Stimulated activated CD8-positive, alpha-beta memory T cell treated with anti-CD3 and anti-CD28 coated beads, Interleukin-7, amount 100 ng/mL, for 24 hours (primary cell): ENCODE results near the gene SHC3.

ENCODE experiments used
- DNase-seq: peaks from one replicate; pipeline ENCODE4 v3.0.0-alpha.2; 2020; ENCODE audit warnings: low read depth

SHC3 gene

DNA sequence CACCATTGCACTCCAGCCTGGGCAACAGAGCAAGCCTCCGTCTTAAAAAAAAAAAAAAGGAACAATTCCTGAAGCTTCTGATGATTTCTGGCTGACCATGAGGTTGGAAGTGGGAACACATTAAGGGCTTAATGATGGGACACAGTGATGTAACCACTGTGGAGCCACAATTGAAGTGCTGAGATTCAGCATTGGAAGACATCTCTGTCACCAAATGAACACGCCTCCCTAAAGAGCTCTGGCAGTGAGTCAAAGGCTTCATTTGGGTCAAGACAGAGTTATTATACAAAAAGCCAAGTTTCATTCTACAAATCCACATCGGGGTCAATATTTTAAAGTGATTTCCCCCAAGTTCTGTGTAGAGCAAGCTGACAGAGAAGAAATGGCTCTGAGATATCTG is 191.8 kb downstream of the SHC3 start:
- no peak for DNase-seq

DNA sequence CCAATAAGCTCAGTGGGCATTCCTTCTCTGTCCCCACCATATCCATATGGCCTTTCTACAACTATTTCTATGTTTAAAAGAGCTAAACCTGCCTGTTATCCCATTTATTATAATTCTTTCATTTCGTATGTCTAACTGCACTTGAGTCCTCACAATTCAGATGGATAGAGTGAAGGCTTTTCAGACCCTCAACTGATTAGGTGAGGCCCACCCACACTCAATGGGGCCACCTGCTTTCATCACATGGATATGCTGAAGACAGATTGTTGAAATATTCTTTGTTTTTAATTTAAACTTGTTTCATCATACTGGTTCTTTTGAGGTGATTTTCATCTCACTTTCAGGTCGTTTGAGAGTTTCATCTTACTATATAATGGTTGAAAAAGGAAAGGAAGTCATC is 193.0 kb downstream of the SHC3 start:
- DNase-seq: no peak

DNA sequence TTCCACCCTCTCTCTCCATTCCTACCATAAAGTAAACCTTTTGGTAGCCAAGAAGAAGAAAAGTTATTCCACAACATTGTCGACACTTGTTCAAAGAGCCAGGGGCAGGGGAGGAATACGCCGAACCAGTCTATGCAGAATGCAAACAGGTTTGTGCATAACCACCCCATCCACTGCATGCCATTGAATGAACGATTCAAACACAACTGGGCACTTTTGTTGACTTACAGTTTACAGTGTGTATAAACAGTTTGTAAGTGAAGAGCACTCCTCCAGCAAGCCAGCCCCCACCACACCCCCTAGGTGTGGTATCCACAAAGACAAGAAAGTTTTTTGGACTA is 194.1 kb downstream of the SHC3 start:
- DNase-seq: no peak

DNA sequence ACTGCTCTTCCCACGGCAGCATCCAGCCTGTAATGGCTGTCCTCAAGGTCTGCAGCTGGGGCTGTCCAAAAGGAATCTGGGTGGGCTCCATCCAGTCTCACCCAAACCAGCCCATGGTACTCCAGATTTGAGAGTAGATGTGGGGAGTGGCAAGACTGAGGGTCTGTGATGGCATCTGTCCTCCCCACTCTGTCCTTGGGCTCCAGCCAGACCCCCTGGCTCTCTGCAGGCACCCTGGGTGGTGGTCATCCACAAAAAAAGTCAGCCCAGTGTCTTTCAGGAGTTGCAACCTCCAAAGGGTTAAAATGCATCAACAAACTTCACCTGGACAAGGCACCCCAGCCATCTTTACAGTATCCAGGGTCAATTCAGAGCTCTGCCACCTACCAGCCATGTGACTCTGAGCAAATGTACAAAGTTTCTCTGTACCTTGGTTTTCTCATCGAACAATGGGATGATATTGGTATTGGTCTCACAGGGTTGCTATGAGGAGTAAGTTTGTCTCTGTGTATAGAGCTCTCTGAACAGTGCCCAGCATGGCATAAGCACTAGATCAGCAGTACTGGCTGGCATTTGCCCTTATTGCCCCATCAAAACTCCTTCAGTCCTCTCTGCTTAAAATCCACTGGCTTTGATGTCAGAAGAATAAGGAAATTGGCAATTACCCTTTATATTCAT is 194.6 kb downstream of the SHC3 start:
- no peak for DNase-seq

DNA sequence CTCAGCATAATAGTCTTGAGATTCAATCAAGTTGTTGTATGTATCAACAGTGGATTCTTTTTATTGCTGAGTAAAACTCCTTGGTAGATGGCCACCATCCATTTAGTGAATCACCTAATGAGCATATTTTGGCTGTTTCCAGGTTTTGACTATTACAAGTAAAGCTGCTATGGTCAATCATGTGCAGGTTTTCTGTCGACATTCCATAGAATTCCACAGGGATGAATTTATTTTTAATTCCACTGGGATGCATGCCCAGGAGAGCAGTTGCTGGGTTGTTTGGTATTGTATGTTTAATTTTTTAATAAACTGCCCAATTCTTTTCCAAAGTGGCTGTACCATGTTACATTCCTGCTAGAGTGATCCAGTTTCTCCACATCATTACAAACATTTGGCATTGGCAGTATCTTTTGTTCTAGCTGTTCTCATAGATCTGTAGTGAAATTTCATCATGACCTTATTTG is 197.8 kb downstream of the SHC3 start:
- no peak for DNase-seq

DNA sequence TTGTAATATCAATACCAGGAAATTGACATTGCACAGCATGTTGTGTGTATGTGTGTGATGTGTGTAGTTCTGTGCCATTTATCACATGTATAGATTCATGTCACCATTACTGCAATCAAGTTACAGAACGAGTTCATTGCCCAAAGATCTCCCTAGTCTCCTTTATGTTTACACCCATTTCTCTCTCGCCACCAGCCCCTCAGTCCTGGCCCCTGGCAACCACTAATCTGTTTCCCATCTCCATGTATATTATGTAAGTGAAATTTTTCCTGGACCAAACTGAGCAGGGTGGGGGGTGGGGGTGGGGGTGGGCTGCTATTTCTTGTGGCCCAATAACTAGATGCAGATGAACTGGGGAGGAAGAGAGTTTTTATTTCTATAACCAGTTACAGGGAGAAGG is 198.8 kb downstream of the SHC3 start:
- DNase-seq: no peak

DNA sequence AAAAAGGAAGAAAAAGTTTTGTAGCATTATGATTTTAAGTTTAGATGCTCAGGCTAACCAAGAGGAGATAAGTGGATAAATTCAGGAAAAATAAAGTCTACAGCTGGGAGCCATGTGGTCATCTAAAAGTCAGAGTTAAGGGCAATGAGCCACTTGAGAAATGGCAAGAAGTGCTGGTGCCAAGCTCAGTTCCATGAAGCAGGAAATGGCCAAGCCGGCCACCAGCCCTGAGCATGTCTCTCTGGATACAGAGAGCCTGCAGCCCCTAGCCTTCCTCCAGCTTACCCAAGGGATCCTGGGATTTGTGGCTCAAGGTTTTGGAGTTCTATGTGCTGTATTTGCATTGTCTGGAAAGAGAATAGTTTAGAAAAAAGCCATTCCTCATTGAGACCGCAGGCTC is 199.6 kb downstream of the SHC3 start:
- DNase-seq: no peak

DNA sequence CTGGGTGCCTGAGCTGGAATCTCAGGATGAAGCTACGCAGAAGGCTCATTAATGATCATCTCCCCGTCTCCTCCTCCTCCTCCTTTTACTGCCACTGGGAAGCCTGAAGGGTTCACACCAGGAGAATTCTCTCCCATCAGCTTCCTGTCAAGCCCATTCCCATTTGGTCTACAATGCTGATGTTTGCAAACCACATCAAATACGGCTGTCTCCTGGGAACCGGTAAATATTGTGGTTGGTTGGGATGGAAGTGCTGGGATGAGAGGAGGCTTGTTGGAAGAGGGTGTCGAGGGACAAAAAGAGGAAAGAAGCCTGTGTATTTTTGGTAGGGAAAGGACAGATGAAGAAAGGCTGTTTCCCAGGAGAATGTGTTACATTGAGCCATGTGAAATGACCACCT is 200.6 kb downstream of the SHC3 start:
- DNase-seq: no peak

DNA sequence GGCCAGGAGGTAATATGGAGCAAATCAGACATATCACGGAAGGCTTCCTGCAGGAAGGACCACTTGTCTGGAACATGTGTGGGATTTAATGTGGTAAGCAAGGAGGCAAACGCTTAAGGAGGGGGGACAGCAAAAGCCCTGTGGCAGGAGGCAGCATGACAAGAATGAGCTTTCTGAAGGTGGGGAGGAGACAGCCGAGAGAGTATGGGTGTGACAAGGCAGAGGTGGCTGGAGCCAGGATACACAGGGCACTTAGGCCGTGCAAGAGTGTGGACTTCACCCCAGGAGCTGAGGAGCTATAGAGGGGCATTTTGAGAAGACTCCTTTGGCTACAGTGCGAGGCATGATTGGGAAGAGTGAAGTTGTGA is 201.7 kb downstream of the SHC3 start:
- no peak for DNase-seq

DNA sequence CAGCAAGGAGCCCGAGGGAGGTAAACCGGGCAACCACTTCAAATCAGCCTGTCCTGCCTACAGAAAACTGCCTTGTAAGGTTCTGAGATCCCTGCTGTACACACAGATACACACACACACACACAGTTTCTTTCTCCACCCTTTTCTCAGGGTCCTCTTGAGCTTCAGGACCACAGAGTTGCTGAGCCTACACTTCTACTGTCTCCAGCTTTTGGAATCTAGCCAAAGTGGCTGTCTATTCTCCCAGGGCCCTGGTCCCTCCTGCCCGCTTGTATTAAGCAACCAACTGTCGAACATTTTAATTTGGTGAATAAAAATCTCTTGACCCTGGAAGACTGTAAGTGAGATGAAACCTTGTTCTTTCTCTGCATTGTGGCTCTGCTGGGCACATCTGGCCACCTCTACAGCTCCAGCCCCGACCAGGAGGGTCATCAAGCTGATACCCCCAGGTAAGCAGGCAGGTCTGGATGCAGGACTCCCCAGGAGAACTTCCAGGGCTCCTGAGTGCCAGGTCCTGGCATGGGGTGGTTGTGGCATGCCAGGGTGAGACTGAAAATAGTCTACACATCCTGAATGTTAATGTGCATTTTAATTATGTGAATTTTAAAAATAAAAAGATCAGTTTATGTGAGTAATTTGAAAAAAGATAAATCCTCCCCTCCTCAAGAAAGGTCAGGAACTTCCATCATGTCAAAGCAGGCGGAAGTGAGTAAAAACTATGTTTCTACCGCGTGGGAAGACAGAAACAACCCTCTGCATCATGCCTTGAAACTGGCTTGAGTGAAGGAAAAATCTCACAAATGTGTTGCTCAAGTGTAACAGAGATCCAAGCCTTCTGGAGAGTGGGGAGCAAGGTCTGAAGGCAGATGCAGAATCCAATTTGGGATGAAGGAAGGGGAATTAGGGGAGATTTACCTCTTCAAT is 202.4 kb downstream of the SHC3 start:
- no peak for DNase-seq

DNA sequence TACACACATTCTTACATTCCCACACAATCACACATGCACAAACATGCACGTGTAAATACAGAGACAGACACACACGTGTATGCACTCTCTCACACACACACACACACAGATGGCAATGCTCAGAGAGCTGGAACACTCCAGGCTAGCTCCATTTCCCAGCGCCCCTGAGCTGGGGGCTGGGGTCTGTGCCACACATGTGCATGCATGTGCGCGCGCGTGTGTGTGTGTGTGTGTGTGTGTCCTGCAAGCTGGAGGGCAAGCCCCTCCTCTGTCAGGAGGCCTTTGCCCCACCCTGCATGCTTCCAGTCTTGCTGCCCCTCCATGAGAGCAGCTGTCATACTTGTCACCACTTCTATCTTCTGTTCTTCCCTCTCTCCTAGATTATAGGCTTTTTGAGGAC is 204.0 kb downstream of the SHC3 start:
- no peak for DNase-seq

DNA sequence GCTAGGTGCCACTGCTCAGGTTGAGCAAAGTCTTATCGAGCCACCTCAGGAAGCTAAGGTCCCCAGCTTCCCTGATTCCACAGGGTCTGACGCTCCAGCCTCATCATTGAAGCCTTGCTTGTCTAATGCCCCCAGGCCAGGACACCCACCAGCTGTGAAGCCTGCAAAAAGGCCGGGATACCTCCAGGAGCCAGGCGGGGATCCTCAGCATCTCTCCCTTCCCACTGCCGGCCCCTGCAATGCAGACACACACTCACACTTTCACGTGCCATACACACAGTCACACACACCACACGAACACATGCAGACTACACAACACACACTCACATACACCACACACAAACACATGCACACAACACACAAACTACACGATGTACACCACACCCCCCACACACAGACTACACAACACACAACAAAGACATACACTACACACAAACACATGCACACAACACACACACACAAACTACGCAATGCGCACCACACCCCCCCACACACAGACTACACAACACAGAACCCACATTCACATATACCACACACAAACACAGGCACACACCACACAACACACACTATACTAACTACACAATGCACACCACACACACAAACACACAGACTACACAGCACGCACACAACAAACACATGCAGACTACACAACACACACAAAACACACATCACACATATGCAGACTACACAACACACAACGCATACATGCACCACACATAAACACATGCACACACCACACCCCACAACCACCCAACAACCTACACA is 205.2 kb downstream of the SHC3 start:
- DNase-seq: no peak

DNA sequence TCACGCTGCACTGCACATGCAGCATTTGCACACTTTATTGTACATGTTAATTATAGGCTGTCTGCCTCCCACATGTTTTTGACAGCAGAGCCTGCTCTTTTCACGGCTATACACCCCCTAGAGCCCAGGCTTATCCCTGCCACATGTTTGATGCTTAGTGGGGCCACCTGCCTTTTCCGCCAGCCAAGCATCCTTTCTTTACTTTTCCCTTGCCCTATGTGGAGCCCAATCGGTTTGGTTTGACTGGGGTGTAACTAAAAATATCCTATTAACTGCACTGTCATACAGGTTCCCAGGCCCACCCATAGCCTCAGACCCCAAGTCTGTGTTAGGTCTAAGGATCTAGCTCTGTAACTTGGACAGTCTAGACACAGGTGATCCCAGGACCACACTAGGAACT is 206.2 kb downstream of the SHC3 start:
- no peak for DNase-seq

DNA sequence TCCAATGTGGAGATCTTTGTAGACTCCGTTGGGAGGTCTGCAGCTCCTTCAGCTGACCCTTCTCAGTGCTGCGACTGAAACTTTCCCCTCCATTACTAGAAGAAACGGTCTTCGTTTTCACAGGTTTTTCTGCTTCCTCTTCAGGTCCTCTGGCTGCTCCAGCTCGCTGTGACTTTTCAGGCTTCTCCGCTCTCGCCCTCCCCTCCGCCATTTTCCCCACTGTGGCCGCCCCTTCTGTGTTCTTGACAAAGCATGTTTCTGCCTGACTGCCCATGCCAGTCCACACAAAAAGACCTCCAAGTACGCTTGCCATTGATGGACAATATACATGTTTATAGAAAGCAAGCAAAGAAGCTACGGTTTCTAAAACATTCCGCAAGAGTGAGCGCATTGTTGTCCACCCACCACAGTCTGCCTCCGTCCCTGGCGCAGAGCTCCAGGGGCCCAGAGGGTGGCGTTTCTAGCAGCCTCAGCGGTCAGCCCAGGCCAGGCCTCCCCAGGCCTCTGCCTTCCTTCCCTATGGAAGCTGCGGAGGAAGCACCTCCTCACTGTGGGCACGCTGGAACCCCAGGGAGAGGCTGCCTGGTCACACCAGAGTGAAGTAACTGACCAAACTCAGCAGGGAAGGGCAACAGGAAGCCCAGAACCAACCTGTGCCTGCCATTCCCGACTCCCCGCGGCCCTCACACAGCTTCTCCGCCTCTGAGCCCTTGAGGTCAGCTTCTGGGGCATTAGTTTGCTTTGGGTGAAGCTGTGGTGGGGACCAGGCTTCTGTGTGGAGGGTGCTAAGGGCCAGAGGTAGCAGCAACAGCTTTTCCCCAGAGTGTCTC is 207.3 kb downstream of the SHC3 start:
- no peak for DNase-seq

DNA sequence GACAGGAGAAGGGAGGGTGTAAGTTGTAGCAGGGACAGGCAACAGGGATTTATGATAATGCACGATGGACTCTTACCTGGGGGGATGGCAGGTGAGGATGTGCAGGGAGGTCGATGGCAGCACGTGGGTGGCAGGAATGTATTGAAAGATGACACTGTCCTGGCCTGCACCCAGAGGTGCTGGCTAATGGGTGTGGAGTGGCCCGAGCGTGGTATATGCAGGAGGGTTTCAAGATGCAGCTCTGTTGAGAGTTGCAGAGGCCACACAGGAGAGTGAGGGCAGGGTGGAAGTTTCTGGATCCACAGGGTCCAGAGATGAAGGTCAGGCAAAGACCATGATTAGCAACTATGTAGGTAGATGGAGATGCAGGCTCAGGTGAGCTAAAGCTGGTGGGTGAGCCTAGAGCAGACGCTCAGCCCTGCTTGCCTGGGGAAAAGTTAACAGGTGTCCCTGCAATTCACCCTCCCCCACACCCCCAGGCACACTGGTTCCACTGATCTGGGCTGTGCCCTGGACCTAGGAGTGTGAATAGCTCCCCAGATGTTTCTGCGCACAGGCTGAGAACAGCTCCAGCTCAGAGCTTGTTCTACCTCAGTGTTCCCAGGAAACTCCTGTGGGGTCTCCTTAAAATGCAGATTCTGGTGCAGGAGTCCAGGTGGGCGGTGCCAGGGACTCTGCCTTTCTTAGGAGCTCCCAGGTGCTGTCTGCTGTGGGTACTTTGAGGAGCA is 208.8 kb downstream of the SHC3 start:
- no peak for DNase-seq

DNA sequence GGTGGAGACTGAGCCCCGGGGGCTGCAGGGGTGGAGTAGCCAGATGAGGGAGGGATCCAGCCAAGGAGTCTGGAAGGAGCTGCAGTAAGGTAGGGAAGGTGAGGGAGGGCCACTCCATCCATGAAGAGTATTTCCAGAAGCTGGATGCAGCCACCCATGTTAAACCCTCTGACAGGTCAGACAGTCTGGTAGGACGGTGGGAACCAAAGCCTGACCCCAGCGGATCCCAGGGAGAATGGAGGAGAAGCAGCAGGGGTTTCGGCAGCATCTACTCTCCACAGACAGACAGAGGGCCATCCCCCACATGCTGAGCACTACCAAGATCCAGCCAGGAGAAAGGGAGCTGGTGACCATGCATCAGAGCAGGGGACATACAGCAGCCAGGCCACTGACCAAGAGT is 209.8 kb downstream of the SHC3 start:
- no peak for DNase-seq

DNA sequence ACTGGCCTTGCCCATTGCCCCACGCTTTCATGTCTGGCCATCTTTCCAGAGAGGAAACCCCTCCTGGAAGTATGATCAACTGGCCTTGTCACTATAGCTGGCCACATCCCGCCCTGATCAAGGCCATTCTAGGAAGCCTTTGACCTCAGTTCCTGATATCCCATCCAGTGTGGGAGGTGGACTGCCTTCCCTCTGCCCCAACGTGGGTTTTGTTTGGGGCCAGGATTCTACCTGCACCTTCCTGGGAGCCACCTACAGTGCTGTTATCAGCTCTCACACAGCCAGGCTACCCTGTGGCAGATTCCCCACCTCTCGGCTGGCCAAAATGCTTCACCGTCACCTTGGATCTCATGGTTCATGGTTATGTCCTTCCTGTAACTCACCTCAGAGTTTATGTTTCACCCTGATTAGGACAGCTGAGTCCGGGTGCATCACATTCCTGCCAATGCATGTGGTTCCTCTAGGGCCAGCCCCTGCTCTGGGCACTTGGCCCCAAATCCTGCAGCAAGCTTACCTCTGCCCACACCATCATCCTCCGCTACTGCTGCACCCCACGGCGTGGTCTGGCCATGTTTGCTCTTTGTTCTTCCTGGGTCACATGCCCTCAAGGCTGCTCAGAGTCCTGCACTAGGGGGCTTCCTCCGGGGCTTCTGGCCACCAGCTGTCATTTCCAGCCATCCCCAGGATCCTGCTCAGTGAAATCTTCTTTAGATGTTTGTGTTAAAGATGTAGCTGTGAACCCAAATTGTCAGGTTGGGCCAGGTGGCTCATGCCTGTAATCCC is 211.5 kb downstream of the SHC3 start:
- no peak for DNase-seq

DNA sequence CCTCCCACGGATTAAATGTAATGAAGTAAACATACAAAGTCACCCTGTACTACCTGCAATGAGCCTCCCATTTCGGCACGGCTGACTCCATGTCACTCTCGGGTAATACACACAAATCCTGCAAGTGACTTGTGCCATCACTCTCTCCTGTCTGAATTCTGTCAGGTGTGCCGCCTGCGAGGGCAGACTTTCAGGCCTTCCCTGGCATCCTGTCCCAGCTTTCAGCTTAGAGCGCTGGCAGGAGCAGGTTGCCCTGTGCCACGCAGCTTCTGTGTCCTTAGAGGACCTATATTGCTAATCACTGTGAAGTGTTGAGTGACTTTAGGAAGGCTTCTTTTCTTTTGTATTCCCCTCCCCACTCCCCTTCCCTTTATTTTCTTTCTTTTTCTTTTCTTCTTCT is 213.1 kb downstream of the SHC3 start:
- no peak for DNase-seq

DNA sequence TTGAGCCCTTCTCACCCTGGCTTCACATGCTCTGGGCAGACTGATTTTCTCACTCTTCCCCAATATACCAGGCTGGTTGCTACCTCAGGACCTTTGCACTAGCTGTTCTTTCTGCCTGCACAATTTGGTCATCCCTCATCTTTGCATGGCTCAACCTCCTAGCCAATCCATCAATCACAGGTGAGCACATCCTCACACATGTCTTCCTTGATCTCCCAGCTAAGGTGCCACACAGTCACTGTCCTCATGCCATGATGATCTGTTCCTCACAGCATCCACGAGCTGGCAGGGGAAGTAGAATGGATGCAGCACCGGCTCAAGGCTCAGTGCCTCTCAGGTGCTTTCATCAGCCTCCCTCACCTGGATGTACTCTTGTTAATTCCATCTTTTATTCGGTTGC is 218.0 kb downstream of the SHC3 start:
- no peak for DNase-seq

DNA sequence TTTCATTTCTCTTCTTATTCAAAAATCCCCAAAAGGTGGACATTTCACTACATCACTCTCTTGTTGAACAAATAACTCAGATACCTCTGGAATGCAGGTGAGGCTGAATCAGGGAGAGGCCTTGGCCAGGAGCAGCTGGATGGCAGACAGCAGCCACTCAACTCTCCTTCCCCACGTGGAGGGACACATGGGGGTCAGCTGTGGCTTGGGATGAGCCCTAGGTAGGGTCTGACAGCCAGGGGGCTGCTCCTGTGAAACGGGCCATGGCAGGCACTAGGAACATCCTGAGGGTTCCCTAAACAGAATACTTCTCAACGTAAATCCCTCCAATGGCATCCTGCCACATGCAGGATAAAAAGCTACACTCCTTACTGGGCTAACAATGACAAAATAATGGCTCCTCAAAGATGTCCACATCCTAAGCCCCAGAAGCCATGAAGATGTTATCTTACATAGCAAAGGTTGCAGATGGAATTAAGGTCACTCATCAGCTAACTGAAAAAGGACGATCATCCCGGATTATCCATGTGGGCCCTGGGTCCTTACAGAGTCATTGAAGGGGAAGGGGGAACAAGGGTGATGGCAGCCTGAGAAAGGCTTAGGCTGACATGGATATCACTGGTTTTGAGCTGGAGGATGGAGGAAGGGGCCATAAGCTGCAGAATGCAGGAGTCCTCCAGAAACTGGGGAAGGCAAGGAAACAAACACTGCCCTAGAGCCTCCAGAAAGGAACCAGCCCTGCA is 218.7 kb downstream of the SHC3 start:
- no peak for DNase-seq
